Measurements from ENCODE around the gene HDAC6.

- TF ChIP-seq, protein P1, sequence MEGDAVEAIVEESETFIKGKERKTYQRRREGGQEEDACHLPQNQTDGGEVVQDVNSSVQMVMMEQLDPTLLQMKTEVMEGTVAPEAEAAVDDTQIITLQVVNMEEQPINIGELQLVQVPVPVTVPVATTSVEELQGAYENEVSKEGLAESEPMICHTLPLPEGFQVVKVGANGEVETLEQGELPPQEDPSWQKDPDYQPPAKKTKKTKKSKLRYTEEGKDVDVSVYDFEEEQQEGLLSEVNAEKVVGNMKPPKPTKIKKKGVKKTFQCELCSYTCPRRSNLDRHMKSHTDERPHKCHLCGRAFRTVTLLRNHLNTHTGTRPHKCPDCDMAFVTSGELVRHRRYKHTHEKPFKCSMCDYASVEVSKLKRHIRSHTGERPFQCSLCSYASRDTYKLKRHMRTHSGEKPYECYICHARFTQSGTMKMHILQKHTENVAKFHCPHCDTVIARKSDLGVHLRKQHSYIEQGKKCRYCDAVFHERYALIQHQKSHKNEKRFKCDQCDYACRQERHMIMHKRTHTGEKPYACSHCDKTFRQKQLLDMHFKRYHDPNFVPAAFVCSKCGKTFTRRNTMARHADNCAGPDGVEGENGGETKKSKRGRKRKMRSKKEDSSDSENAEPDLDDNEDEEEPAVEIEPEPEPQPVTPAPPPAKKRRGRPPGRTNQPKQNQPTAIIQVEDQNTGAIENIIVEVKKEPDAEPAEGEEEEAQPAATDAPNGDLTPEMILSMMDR (IDR thresholded peaks at IDR 0.05): no peak
- TF ChIP-seq EP300 (IDR thresholded peaks at IDR 0.05; ENCODE audit: low read depth) (no peak), POLR2A (IDR thresholded peaks at IDR 0.05) (no peak), POLR2AphosphoS5 (IDR thresholded peaks at IDR 0.05) (no peak)
These were observed 7.9 kb upstream of the HDAC6 start for GRCh38 chrX:48793935-48794334.

Measured in transverse colon (tissue), 4 donors.